HEK293 (cell line): ENCODE results near the gene ACTL6B.

Experiments
- CTCF ChIA-PET: fragments of 350-600 bp; formaldehyde crosslinking; extraction: SDS; loops from one replicate; lab custom pipeline; 2021; ENCODE audit warnings: antibody characterized with exemption; lab: Yijun Ruan, JAX
- POLR2A ChIA-PET: fragments of 300-600 bp; formaldehyde crosslinking; extraction: SDS; loops from one replicate; lab custom pipeline; 2020; ENCODE audit warnings: antibody characterized with exemption, inconsistent platforms; lab: Yijun Ruan, JAX
- H3K27ac ChIP-seq: fragments of 200-500 bp; sonication (Bioruptor generic); 2 replicates; pipeline ENCODE4 v1.5.1; 2014; ENCODE audit warnings: low read depth, low read length, control low read depth, inconsistent platforms; ENCODE audit errors: extremely low read depth
- H3K36me3 ChIP-seq, 2 experiments: fragments of 200-500 bp in 1 of 2; sonication (Bioruptor generic) in 1 of 2; 1 replicate in 1 of 2; 2 replicates in 1 of 2; pipeline ENCODE4 v1.5.1; 2014 to 2017; ENCODE audit warnings: inconsistent platforms in 2 of 2, low read length in 2 of 2; ENCODE audit not compliant: control insufficient read depth in 2 of 2, insufficient read depth in 1 of 2
- H3K4me1 ChIP-seq: fragments of 200-500 bp; sonication (Bioruptor generic); 2 replicates; pipeline ENCODE4 v1.5.1; 2014; ENCODE audit warnings: mild to moderate bottlenecking, low read length, inconsistent platforms; ENCODE audit not compliant: control insufficient read depth, insufficient read depth
- H3K4me3 ChIP-seq: 2 replicates; pipeline ENCODE4 v1.5.1; 2011; ENCODE audit warnings: low read depth, mild to moderate bottlenecking, control low read depth, low read length, moderate library complexity
- H3K9me3 ChIP-seq: fragments of 200-500 bp; sonication (Bioruptor generic); 2 replicates; pipeline ENCODE4 v1.5.1; 2014; ENCODE audit warnings: low read depth, low read length, inconsistent platforms; ENCODE audit not compliant: control insufficient read depth, insufficient read depth
- BCL11B ChIP-seq: fragments of 450-650 bp; formaldehyde crosslinking; IDR thresholded peaks from 2 replicates; pipeline ENCODE4 v1.5.1; 2016; ENCODE audit warnings: low read depth, missing biosample characterization, missing genetic modification characterization
- GLIS2 ChIP-seq: fragments of 450-650 bp; formaldehyde crosslinking; IDR thresholded peaks from 2 replicates; pipeline ENCODE4 v1.5.1; 2016; ENCODE audit warnings: missing biosample characterization, missing genetic modification characterization
- HIC1 ChIP-seq: fragments of 450-650 bp; formaldehyde crosslinking; IDR thresholded peaks from 2 replicates; pipeline ENCODE4 v1.5.1; 2016; ENCODE audit warnings: missing biosample characterization, missing genetic modification characterization
- PRDM10 ChIP-seq: fragments of 450-650 bp; formaldehyde crosslinking; IDR thresholded peaks from 2 replicates; pipeline ENCODE4 v1.5.1; 2016; ENCODE audit warnings: missing biosample characterization, missing genetic modification characterization
- SCRT2 ChIP-seq: fragments of 450-650 bp; formaldehyde crosslinking; IDR thresholded peaks from 2 replicates; pipeline ENCODE4 v1.5.1; 2016; ENCODE audit warnings: missing biosample characterization, missing genetic modification characterization
- ZNF274 ChIP-seq, 2 experiments: fragments of 200-500 bp in 1 of 2; fragments of 450-650 bp in 1 of 2; sonication (Bioruptor generic) in 1 of 2; formaldehyde crosslinking in 1 of 2; IDR thresholded peaks; 2 replicates each; pipeline versions ENCODE4 v1.5.1 to v1.6.1; 2014 to 2016; ENCODE audit warnings: borderline replicate concordance in 1 of 2, inconsistent platforms in 1 of 2, low read length in 1 of 2, missing biosample characterization in 1 of 2, missing genetic modification characterization in 1 of 2
- ZNF600 ChIP-seq: fragments of 450-650 bp; formaldehyde crosslinking; IDR thresholded peaks from 2 replicates; pipeline ENCODE4 v1.5.1; 2016; ENCODE audit warnings: missing biosample characterization, missing genetic modification characterization
- ZNF654 ChIP-seq: fragments of 450-650 bp; formaldehyde crosslinking; IDR thresholded peaks from 2 replicates; pipeline ENCODE4 v1.5.1; 2016; ENCODE audit warnings: low read depth, missing biosample characterization, missing genetic modification characterization
- ZNF701 ChIP-seq: fragments of 450-650 bp; formaldehyde crosslinking; IDR thresholded peaks from 2 replicates; pipeline ENCODE4 v1.5.1; 2016; ENCODE audit warnings: missing biosample characterization, missing genetic modification characterization

The ACTL6B gene

GRCh38 chr7:100683659-100684533 is 27.6 kb upstream of the ACTL6B start:
- Histone ChIP-seq H3K4me1 (peaks cover 6% of the 10 kb centered on the region; the same call in 1 of the 2 replicates), H3K4me3 (no peak overlapping the region), H3K27ac (no peak overlapping the region), H3K36me3 (peaks cover 0 to 92% of the 10 kb centered on the region in 2 experiments; a peak in 2 of 3 replicates), H3K9me3 (no peaks in the 10 kb centered on the region)
- POLR2A ChIA-PET: interaction anchor here (1.4 kb wide), 1 partner anchor 9 kb away, joined by 5 read pairs; no protein-coding TSS in a partner anchor
- peak; percentile 6; the same call in 1 of the 2 replicates for TF ChIP-seq PRDM10 (tag by site-specific recombination)
- peak; percentile 46 for TF ChIP-seq SCRT2 (tag by site-specific recombination)
- TF ChIP-seq ZNF274 (IDR thresholded peaks at IDR 0.05; ENCODE audit: low read length): no peak
- no peak for TF ChIP-seq ZNF274 (tag by site-specific recombination; IDR thresholded peaks at IDR 0.05; ENCODE audit: borderline replicate concordance)
- TF ChIP-seq ZNF654 (tag by site-specific recombination): no peak
- peak; percentile 15; the same call in 1 of the 2 replicates for TF ChIP-seq GLIS2 (tag by site-specific recombination)
- peak; percentile 52; the same call in 1 of the 2 replicates for TF ChIP-seq HIC1
- 0 out of 2 replicates have a peak, but pooled peaks have one; percentile 22 for TF ChIP-seq BCL11B (tag by site-specific recombination)
- CTCF ChIA-PET: interaction anchor here (0.6 to 1.4 kb wide), 3 partner anchors 8 to 215 kb away, joined by 3 to 11 read pairs (median 3); no protein-coding TSS in a partner anchor

- no peak for TF ChIP-seq ZNF701 (tag by site-specific recombination)
- peak; percentile 83 for TF ChIP-seq ZNF600 (tag by site-specific recombination)
- TF ChIP-seq PRDM10 (tag by site-specific recombination): peak; percentile 76; the same call in 1 of the 2 replicates
- H3K36me3 ChIP-seq: peaks cover 0 to 90% of the 10 kb centered on the region in 2 experiments; a peak in 2 of 3 replicates
- H3K4me1 ChIP-seq: peaks cover 6% of the 10 kb centered on the region; the same call in 1 of the 2 replicates
- ChIA-PET CTCF (interaction anchor here (0.6 to 1.4 kb wide), 2 partner anchors 8 to 96 kb away, joined by 3 to 11 read pairs; no protein-coding TSS in a partner anchor), POLR2A (interaction anchor here (1.4 kb wide), 1 partner anchor 9 kb away, joined by 5 read pairs; no protein-coding TSS in a partner anchor)
- H3K4me3 ChIP-seq: no peak overlapping the region
- no peak overlapping the region for H3K27ac ChIP-seq
- no peaks in the 10 kb centered on the region for H3K9me3 ChIP-seq
Measured at GRCh38 chr7:100682991-100683658, 26.9 kb upstream of the ACTL6B start.
